H9 (cell line): Measurements from ENCODE around the gene HK2. TPM values are rescaled to one million over a fixed set of nuclear protein-coding genes. Genes with fewer than 3 reads are reported as not detected.
A peak's percentile ranks its signal among the peaks of the same experiment; 100 is the strongest.

Source experiments
- DNase-seq: peaks from one replicate; pipeline ENCODE4 v3.0.0-alpha.2; 2017
- H2AFZ ChIP-seq: one replicate; pipeline ENCODE4 v1.6.1; 2013; ENCODE audit warnings: mild to moderate bottlenecking, low read length, control low read depth, moderate library complexity
- H2AK5ac ChIP-seq: 2 replicates; pipeline ENCODE4 v1.6.1; 2013; ENCODE audit warnings: low read length, control low read depth, mixed read lengths; ENCODE audit not compliant: insufficient read length
- H2BK120ac ChIP-seq: one replicate; pipeline ENCODE4 v1.6.1; 2013; ENCODE audit warnings: low read depth, mild to moderate bottlenecking, low read length, control low read depth, inconsistent platforms; ENCODE audit not compliant: poor library complexity, severe bottlenecking
- H2BK12ac ChIP-seq: 2 replicates; pipeline ENCODE4 v1.6.1; 2013; ENCODE audit warnings: low read length, control low read depth, mixed read lengths, low read depth; ENCODE audit not compliant: insufficient read length
- H2BK15ac ChIP-seq: 2 replicates; pipeline ENCODE4 v1.6.1; 2013; ENCODE audit warnings: low read depth, low read length, control low read depth
- H2BK20ac ChIP-seq: one replicate; pipeline ENCODE4 v1.6.1; 2013; ENCODE audit warnings: low read depth, mild to moderate bottlenecking, low read length, control low read depth, inconsistent platforms; ENCODE audit not compliant: poor library complexity, severe bottlenecking
- H2BK5ac ChIP-seq: 2 replicates; pipeline ENCODE4 v1.6.1; 2013; ENCODE audit warnings: low read length, control low read depth, mixed read lengths; ENCODE audit not compliant: insufficient read length
- H3K14ac ChIP-seq: 2 replicates; pipeline ENCODE4 v1.6.1; 2013; ENCODE audit warnings: low read length, control low read depth; ENCODE audit not compliant: insufficient read depth
- H3K18ac ChIP-seq: 2 replicates; pipeline ENCODE4 v1.6.1; 2013; ENCODE audit warnings: low read depth, mild to moderate bottlenecking, mixed read lengths, low read length, control low read depth; ENCODE audit not compliant: insufficient read length
- H3K23ac ChIP-seq: 2 replicates; pipeline ENCODE4 v1.6.1; 2013; ENCODE audit warnings: low read length, control low read depth, mixed read lengths, low read depth; ENCODE audit not compliant: insufficient read length
- H3K23me2 ChIP-seq: 2 replicates; pipeline ENCODE4 v1.6.1; 2013; ENCODE audit warnings: low read depth, mild to moderate bottlenecking, mixed read lengths, low read length, control low read depth; ENCODE audit not compliant: insufficient read length, poor library complexity, severe bottlenecking
- H3K27ac ChIP-seq: 2 replicates; pipeline ENCODE4 v1.5.1; 2013; ENCODE audit warnings: low read length, control low read depth, mixed read lengths, low read depth; ENCODE audit not compliant: insufficient read length
- H3K27me3 ChIP-seq: 2 replicates; pipeline ENCODE4 v1.6.1; 2013; ENCODE audit warnings: low read length, control low read depth, inconsistent platforms; ENCODE audit not compliant: insufficient read depth
- H3K4ac ChIP-seq: 2 replicates; pipeline ENCODE4 v1.6.1; 2013; ENCODE audit warnings: low read depth, mild to moderate bottlenecking, control low read depth, inconsistent platforms, low read length, moderate library complexity
- H3K4me1 ChIP-seq: 2 replicates; pipeline ENCODE4 v1.6.1; 2013; ENCODE audit warnings: low read length, control low read depth, inconsistent platforms; ENCODE audit not compliant: insufficient read depth
- H3K4me2 ChIP-seq: 2 replicates; pipeline ENCODE4 v1.6.1; 2013; ENCODE audit warnings: low read length, control low read depth, mixed read lengths; ENCODE audit not compliant: insufficient read length, insufficient read depth
- H3K56ac ChIP-seq: 2 replicates; pipeline ENCODE4 v1.6.1; 2013; ENCODE audit warnings: low read depth, mild to moderate bottlenecking, mixed read lengths, low read length, control low read depth; ENCODE audit not compliant: insufficient read length
- H3K79me1 ChIP-seq: 2 replicates; pipeline ENCODE4 v1.6.1; 2013; ENCODE audit warnings: low read depth, mild to moderate bottlenecking, moderate library complexity, low read length, control low read depth, inconsistent platforms; ENCODE audit not compliant: insufficient read depth, poor library complexity, severe bottlenecking
- H3K79me2 ChIP-seq: 2 replicates; pipeline ENCODE4 v1.6.1; 2013; ENCODE audit warnings: low read length, control low read depth, inconsistent platforms; ENCODE audit not compliant: insufficient read depth
- H3K9ac ChIP-seq: 2 replicates; pipeline ENCODE4 v1.6.1; 2013; ENCODE audit warnings: low read length, control low read depth, mixed read lengths; ENCODE audit not compliant: insufficient read length; ENCODE audit errors: extremely low read depth
- H3K9me3 ChIP-seq: one replicate; pipeline ENCODE4 v1.6.1; 2013; ENCODE audit warnings: low read depth, low read length, inconsistent platforms; ENCODE audit not compliant: control insufficient read depth
- H3T11ph ChIP-seq: one replicate; pipeline ENCODE4 v1.6.1; 2013; ENCODE audit warnings: mild to moderate bottlenecking, low read length, control low read depth, inconsistent platforms
- H4K20me1 ChIP-seq: one replicate; pipeline ENCODE4 v1.6.1; 2013; ENCODE audit not compliant: control insufficient read depth, insufficient read length, insufficient read depth
- H4K5ac ChIP-seq: 2 replicates; pipeline ENCODE4 v1.6.1; 2013; ENCODE audit warnings: low read depth, mild to moderate bottlenecking, mixed read lengths, low read length, control low read depth; ENCODE audit not compliant: insufficient read length
- H4K8ac ChIP-seq: replicated peaks from 2 replicates; pipeline ENCODE4 v1.6.1; 2013; ENCODE audit warnings: low read length, control low read depth, mixed read lengths, low read depth; ENCODE audit not compliant: insufficient read length
- H4K91ac ChIP-seq: 2 replicates; pipeline ENCODE4 v1.6.1; 2013; ENCODE audit warnings: low read depth, mild to moderate bottlenecking, moderate library complexity, mixed read lengths, low read length, control low read depth; ENCODE audit not compliant: insufficient read length
- H3K27ac Mint-ChIP-seq, 3 experiments: 2 replicates in 2 of 3; 3 replicates in 1 of 3; pipeline ENCODE4 v1.8.0; 2020 to 2021; ENCODE audit warnings: mixed read lengths in 3 of 3, mild to moderate bottlenecking in 1 of 3, moderate library complexity in 1 of 3
- H3K27me3 Mint-ChIP-seq: 2 replicates; pipeline ENCODE4 v1.8.0; 2021; ENCODE audit warnings: low read depth, mild to moderate bottlenecking, moderate library complexity, mixed read lengths
- H3K36me3 Mint-ChIP-seq, 3 experiments: 2 replicates in 2 of 3; 3 replicates in 1 of 3; pipeline ENCODE4 v1.8.0; 2020 to 2021; ENCODE audit warnings: low read depth in 3 of 3, mixed read lengths in 3 of 3; ENCODE audit not compliant: insufficient read depth in 1 of 3
- H3K4me1 Mint-ChIP-seq, 2 experiments: 2 replicates each; pipeline ENCODE4 v1.8.0; 2020; ENCODE audit warnings: mixed read lengths in 2 of 2
- H3K4me3 Mint-ChIP-seq, 2 experiments: 2 replicates in 1 of 2; 3 replicates in 1 of 2; pipeline ENCODE4 v1.8.0; 2020 to 2021; ENCODE audit warnings: mild to moderate bottlenecking in 2 of 2, mixed read lengths in 2 of 2, moderate library complexity in 1 of 2
- H3K9me3 Mint-ChIP-seq, 2 experiments: 2 replicates in 1 of 2; 3 replicates in 1 of 2; pipeline ENCODE4 v1.8.0; 2020; ENCODE audit warnings: mild to moderate bottlenecking in 2 of 2, mixed read lengths in 2 of 2, moderate library complexity in 1 of 2
- WGBS: extraction: QIAGEN DNeasy Blood & Tissue Kit; methylation state at CpG from one replicate; pipeline ENCODE4 v1.1.7; 2013; ENCODE audit warnings: missing lambda C conversion rate, low lambda C conversion rate, mixed read lengths; ENCODE audit not compliant: insufficient read length; ENCODE audit errors: extremely low coverage; 5-methylcytosine and 5-hydroxymethylcytosine counted together
- total RNA-seq: library from RNA; stranded (reverse); gene quantifications from 2 replicates; pipeline ENCODE4 v1.2.1, GENCODE V29; 2021
- TF ChIP-seq, protein P1 (sequence below): fragments of 200-600 bp; sonication (generic); conservative IDR thresholded peaks from 3 replicates; pipeline ENCODE4 v1.8.0; 2021; ENCODE audit warnings: antibody characterized with exemption, mild to moderate bottlenecking

Gene HK2
- total RNA-seq, 1 experiment from 2014 or later, result 54.3 TPM

DNA sequence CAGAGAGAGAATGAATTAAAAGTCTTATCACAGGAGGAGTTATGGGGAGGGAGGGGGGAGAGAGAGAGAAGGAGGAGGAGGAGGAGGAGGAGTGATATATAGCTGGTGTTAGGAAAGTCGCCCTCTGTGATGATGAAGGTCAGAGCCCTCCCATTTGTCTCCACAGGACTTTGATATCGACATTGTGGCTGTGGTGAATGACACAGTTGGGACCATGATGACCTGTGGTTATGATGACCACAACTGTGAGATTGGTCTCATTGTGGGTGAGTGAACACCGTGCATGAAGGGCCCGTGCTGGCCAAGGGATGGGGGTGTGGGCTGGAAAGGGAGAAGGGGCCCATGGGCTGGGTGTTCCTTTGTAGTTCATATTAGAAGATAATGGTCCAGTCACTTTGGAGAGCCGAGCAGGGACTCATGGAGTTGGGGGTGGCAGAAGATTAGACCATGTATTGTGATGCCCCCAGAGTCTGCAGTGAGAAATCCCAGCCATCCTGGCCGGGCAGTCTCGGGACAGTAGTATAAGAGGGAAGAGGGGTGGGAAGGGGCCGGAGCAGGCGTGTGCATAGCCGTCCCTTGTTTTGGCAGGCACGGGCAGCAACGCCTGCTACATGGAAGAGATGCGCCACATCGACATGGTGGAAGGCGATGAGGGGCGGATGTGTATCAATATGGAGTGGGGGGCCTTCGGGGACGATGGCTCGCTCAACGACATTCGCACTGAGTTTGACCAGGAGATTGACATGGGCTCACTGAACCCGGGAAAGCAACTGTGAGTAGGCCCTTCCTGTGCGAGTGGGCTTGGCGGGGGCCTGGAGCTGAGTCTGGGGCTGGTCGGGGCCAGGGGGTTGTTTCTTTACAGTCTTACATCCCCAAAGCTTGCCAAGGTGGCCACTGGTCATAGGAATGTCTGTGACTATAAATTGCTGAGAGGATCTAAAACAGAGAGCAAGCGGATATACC, 40.0 kb downstream of the HK2 start:
- Mint-ChIP-seq H3K9me3 (no peaks in the 10 kb centered on the region), H3K4me1 (peaks cover 9 to 12% of the 10 kb centered on the region in 2 experiments), H3K36me3 (peaks cover 63 to 91% (median 87%) of the 10 kb centered on the region in 3 experiments; a peak in 6 of 7 replicates), H3K4me3 (no peak overlapping the region), H3K27ac (peak overlapping the region; percentile 33 to 82 (median 40); a peak in 4 of 7 replicates), H3K27me3 (no peaks in the 10 kb centered on the region)
- TF ChIP-seq, protein P1, sequence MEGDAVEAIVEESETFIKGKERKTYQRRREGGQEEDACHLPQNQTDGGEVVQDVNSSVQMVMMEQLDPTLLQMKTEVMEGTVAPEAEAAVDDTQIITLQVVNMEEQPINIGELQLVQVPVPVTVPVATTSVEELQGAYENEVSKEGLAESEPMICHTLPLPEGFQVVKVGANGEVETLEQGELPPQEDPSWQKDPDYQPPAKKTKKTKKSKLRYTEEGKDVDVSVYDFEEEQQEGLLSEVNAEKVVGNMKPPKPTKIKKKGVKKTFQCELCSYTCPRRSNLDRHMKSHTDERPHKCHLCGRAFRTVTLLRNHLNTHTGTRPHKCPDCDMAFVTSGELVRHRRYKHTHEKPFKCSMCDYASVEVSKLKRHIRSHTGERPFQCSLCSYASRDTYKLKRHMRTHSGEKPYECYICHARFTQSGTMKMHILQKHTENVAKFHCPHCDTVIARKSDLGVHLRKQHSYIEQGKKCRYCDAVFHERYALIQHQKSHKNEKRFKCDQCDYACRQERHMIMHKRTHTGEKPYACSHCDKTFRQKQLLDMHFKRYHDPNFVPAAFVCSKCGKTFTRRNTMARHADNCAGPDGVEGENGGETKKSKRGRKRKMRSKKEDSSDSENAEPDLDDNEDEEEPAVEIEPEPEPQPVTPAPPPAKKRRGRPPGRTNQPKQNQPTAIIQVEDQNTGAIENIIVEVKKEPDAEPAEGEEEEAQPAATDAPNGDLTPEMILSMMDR, result no peak
- no peak overlapping the region for H4K91ac ChIP-seq
- H3K27ac ChIP-seq, result no peak overlapping the region
- no peaks in the 10 kb centered on the region; the same call in 1 of the 2 replicates for H3K4me1 ChIP-seq
- H2AFZ ChIP-seq, result no peak overlapping the region
- H3K23me2 ChIP-seq, result no peaks in the 10 kb centered on the region
- H3K79me1 ChIP-seq, result peaks cover 6% of the 10 kb centered on the region
- no peaks in the 10 kb centered on the region for H3K79me2 ChIP-seq
- no peaks in the 10 kb centered on the region for H3K27me3 ChIP-seq
- no peak overlapping the region for H3K23ac ChIP-seq
- H2BK20ac ChIP-seq, result no peak overlapping the region
- no peak overlapping the region for H3K4ac ChIP-seq
- H3K9me3 ChIP-seq, result no peaks in the 10 kb centered on the region
- H3K14ac ChIP-seq, result no peak overlapping the region
- no peak overlapping the region for H4K8ac ChIP-seq
- H2AK5ac ChIP-seq, result no peak overlapping the region
- H3K56ac ChIP-seq, result no peak overlapping the region
- H4K20me1 ChIP-seq, result no peaks in the 10 kb centered on the region
- no peak overlapping the region for H3K18ac ChIP-seq
- no peak overlapping the region for H4K5ac ChIP-seq
- no peak overlapping the region for H3K9ac ChIP-seq
- no peak for DNase-seq
- H2BK120ac ChIP-seq, result no peak overlapping the region
- no peak overlapping the region for H2BK5ac ChIP-seq
- WGBS, result no CpG with 5 or more reads among the region's 26 CpGs
- H3T11ph ChIP-seq, result no peak overlapping the region
- H3K4me2 ChIP-seq, result no peak overlapping the region
- no peak overlapping the region for H2BK12ac ChIP-seq
- H2BK15ac ChIP-seq, result no peak overlapping the region
